ENCODE results near the gene SQSTM1.

Gene SQSTM1

DNA sequence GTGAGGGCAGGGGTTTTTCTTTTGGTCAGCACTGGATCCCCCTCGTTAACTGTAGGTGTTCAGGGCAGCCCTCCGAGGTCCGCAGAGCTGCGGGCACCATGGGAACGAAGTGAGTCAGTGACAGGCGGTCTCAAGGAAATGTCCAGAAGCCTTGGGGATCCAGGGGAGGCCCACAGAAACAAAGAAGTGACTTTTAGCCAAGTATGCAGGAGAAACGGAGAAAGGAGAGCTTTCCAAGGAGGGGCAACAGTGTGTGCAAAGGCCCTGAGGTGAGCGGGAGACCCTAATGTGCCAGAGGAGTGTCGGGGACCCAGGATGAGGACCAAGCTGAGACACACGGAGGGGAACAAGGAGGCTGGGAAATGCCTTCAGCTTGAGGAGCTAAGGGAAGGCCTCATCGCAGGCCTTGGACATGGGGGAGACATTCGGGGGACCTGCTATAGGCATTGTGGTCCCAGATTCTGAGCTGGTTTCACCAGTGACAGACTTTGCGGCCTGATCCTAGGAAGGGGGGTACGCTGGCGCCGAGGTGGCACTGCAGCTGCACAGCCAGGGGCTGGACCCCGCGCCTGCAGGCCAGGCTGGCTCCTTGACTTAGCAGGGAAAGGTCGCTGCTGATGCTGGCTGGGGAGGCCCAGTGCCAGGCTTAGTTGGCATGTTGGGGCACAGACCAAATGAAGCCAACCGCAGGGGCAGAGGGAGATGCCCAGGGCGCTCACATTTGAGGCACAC is 23.7 kb upstream of the SQSTM1 start:
- no peak for DNase-seq (ENCODE audit: low read depth)
- no peak overlapping the region for H3K4me3 ChIP-seq (ENCODE audit: control insufficient read depth, low read depth, low read length)
- TF ChIP-seq, protein P1, sequence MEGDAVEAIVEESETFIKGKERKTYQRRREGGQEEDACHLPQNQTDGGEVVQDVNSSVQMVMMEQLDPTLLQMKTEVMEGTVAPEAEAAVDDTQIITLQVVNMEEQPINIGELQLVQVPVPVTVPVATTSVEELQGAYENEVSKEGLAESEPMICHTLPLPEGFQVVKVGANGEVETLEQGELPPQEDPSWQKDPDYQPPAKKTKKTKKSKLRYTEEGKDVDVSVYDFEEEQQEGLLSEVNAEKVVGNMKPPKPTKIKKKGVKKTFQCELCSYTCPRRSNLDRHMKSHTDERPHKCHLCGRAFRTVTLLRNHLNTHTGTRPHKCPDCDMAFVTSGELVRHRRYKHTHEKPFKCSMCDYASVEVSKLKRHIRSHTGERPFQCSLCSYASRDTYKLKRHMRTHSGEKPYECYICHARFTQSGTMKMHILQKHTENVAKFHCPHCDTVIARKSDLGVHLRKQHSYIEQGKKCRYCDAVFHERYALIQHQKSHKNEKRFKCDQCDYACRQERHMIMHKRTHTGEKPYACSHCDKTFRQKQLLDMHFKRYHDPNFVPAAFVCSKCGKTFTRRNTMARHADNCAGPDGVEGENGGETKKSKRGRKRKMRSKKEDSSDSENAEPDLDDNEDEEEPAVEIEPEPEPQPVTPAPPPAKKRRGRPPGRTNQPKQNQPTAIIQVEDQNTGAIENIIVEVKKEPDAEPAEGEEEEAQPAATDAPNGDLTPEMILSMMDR (conservative IDR thresholded peaks at IDR 0.05; ENCODE audit: control insufficient read depth, insufficient read depth, low read depth, low read length), result no peak

- no peak overlapping the region for H3K4me3 ChIP-seq (ENCODE audit: control insufficient read depth, low read depth, low read length)
- no peak for DNase-seq (ENCODE audit: low read depth)
Observed at GRCh38 chr5:179797741-179798140, 23.0 kb upstream of the SQSTM1 start.

GRCh38 chr5:179798144-179798770 is 22.4 kb upstream of the SQSTM1 start:
- TF ChIP-seq, protein P1 (conservative IDR thresholded peaks at IDR 0.05; ENCODE audit: control insufficient read depth, insufficient read depth, low read depth, low read length), result no peak
- no peak overlapping the region for H3K4me3 ChIP-seq (ENCODE audit: control insufficient read depth, low read depth, low read length)

More at GRCh38 chr5:179797741-179798140, 23.0 kb upstream of the SQSTM1 start:
- TF ChIP-seq, protein P1 (conservative IDR thresholded peaks at IDR 0.05; ENCODE audit: control insufficient read depth, insufficient read depth, low read depth, low read length), result no peak

DNA sequence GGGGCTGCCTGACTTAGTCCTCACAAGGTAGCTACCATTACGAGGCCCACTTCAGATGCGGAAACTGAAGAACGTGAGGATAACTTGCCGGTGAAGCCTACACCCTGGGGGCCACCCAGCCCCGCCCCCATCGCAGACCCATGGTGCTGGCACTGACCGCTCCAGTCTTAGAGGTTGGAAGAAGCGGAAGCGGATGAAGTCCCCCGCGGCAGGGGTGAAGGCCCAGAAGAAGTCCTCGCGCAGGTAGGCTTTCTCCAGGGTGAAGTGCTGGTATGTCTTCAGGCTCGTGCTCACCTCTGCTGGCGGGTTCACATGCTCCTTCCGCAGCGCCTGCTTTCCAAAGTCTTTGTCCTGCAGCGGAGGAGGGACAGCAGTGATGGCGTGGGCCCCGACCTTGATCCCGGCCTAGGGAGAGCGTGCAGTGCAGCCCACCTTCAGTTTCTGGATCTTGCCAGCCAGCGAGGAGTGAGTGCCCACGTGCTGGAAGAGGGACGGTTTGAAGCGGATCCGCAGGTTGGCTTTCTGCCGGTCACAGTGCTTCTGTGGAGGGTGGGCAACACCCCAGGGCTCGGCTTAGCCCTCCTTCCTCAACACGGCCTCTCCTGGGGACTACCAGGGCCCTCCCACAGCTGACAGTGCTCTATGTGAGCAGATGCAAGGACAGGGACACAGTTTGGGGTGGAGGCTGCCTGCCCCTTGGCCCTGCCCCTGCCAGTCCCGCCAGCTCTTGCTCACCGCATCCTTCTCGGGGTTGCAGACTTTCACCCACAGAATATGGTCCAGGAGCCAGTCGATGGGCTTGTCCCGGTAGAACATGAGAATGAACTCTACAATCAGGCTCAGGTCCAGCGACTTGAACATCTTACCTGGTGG is 21.7 kb upstream of the SQSTM1 start:
- no peak overlapping the region for H3K4me3 ChIP-seq (ENCODE audit: control insufficient read depth, low read depth, low read length)
- TF ChIP-seq, protein P1 (conservative IDR thresholded peaks at IDR 0.05; ENCODE audit: control insufficient read depth, insufficient read depth, low read depth, low read length), result no peak
- DNase-seq (ENCODE audit: low read depth), result no peak

More at GRCh38 chr5:179798144-179798770, 22.4 kb upstream of the SQSTM1 start:
- DNase-seq (ENCODE audit: low read depth), result no peak

- DNase-seq (ENCODE audit: low read depth), result no peak
- H3K4me3 ChIP-seq (ENCODE audit: control insufficient read depth, low read depth, low read length), result no peak overlapping the region
- TF ChIP-seq, protein P1 (conservative IDR thresholded peaks at IDR 0.05; ENCODE audit: control insufficient read depth, insufficient read depth, low read depth, low read length), result no peak
Observed at GRCh38 chr5:179799644-179799973, 21.1 kb upstream of the SQSTM1 start.

DNA sequence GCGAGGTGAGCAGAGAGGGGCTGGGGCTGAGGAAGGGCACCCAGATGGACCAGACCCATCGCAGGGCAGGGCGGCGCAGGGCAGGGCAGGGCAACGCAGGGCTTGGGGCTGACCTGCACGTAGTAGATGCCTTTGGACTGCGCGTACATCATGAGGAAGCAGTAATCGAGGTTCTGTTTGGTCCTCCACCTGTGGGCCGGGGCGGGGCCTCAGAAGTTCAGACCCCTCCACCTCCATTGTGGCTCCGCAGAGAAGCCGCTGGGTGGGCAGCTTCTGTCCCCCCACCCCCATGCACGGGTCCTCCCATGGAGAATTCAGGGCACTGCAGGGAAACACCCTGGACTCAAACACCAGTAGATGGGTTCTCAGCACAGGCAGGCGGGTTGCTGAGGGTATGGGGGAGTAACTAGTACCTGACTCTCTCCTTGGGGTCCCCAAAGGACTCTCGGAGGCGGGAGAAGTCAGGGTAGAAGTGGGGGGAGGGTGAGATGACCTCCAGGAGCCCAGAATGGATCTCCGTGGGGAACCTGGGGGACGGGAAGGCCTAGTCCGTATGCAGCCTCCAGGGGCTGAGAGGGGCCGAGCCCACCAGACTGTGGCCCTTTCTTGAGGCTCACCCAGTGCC is 20.5 kb upstream of the SQSTM1 start:
- no peak overlapping the region for H3K4me3 ChIP-seq (ENCODE audit: control insufficient read depth, low read depth, low read length)
- DNase-seq (ENCODE audit: low read depth), result no peak
- TF ChIP-seq, protein P1 (conservative IDR thresholded peaks at IDR 0.05; ENCODE audit: control insufficient read depth, insufficient read depth, low read depth, low read length), result no peak
